Skeletal muscle tissue (tissue), 4 donors: Measurements from ENCODE around the gene OSBPL10. TPM values are rescaled to one million over a fixed set of nuclear protein-coding genes. Genes with fewer than 3 reads are reported as not detected.

Experiments used
- H3K27ac ChIP-seq: one replicate; pipeline ENCODE4 v1.7.0; 2013; ENCODE audit warnings: mild to moderate bottlenecking, low read depth, low read length, inconsistent platforms
- H3K27me3 ChIP-seq, 3 donors: one replicate each; pipeline ENCODE4 v1.7.0; 2013; ENCODE audit warnings: low read length in 3 of 3; ENCODE audit not compliant: control insufficient read depth in 3 of 3, insufficient read depth in 3 of 3
- H3K36me3 ChIP-seq, 3 donors: one replicate each; pipeline ENCODE4 v1.7.0; 2013; ENCODE audit warnings: low read length in 3 of 3; ENCODE audit not compliant: control insufficient read depth in 3 of 3, insufficient read depth in 3 of 3
- H3K4me1 ChIP-seq, 3 donors: one replicate each; pipeline ENCODE4 v1.7.0; 2013; ENCODE audit warnings: low read length in 3 of 3, mild to moderate bottlenecking in 3 of 3; ENCODE audit not compliant: control insufficient read depth in 3 of 3, insufficient read depth in 3 of 3
- H3K4me3 ChIP-seq, 3 donors: one replicate each; pipeline ENCODE4 v1.7.0; 2013; ENCODE audit warnings: low read length in 3 of 3
- H3K9ac ChIP-seq, 3 donors: one replicate each; pipeline ENCODE4 v1.7.0; 2013; ENCODE audit warnings: low read length in 3 of 3, mild to moderate bottlenecking in 3 of 3, moderate library complexity in 2 of 3, low read depth in 1 of 3
- H3K9me3 ChIP-seq, 3 donors: one replicate each; pipeline ENCODE4 v1.7.0; 2013; ENCODE audit warnings: low read length in 3 of 3; ENCODE audit not compliant: control insufficient read depth in 3 of 3
- total RNA-seq: library from RNA; depleted of rRNA; stranded (reverse); fragments of >200 nt; gene quantifications from one replicate; pipeline ENCODE4 v1.2.3, GENCODE V29; 2014
- donor health status: Osteomylitis.

The OSBPL10 gene
- total RNA-seq, 1 donor from 2014 or later = 6.8 TPM

DNA sequence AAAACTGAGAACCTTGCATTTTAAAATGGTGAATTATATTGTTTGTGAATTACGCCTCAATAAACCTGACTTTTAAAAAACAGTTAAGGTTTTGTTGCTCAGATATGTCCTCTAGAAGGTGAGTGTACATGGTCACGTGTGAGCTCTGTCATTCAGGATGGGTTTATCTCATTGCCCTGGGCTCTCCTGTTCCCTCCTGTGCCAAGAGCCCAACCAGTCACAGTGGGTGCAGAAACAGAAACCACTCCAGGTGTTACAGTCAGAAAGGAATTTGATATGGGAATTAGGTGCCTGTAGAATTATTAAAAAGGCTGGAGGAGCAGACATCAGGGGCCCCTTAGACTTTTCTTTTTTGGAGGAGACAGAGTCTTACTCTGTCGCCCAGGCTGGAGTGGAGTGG lies 252.0 kb downstream of the OSBPL10 start:
- Histone ChIP-seq H3K27me3 (no peaks in the 10 kb centered on the region), H3K9me3 (no peaks in the 10 kb centered on the region), H3K27ac (no peak overlapping the region), H3K9ac (no peak overlapping the region), H3K36me3 (no peaks in the 10 kb centered on the region), H3K4me1 (peaks cover 0 to 3% (median 2%) of the 10 kb centered on the region in 3 donors), H3K4me3 (no peak overlapping the region)

DNA sequence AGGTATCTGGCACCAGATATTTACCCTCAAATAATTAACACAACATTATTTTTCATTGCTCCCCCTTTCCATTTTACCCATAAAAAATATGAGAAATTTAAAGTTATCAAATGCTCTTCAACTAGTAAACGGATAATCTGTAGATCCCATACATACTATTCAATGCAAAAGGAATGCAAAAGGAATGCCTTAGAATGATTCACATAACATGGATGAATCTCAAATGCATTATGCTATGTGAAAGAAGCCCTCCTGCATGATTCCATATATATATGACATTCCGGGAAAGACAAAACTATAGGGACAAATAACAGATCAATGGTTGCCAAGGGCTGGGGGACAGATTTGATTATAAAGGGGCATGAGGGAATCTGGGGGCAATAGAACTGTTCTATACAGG lies 252.7 kb downstream of the OSBPL10 start:
- no peak overlapping the region for H3K27ac ChIP-seq
- H3K4me1 ChIP-seq = peaks cover 0 to 3% (median 2%) of the 10 kb centered on the region in 3 donors
- no peak overlapping the region for H3K4me3 ChIP-seq
- no peak overlapping the region for H3K9ac ChIP-seq
- H3K27me3 ChIP-seq = no peaks in the 10 kb centered on the region
- no peaks in the 10 kb centered on the region for H3K9me3 ChIP-seq
- no peaks in the 10 kb centered on the region for H3K36me3 ChIP-seq

DNA sequence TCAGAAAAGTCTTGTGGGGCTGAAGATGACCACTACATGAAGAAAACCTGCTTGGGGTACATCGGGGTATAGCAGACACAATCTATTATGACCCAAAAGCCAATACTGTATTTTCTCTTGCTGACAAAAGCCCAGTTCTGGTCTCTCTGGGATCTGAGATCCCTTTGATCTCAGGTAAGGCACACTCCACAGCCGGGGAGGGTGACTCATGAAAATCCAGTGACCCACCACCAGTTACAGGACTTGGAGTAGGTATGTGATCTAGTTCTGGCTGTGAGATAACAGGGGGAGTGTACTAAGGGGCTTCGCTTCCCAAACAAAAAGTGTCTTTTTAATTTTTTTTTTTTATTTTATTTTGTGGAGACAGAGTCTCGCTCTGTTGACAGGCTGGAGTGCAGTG lies 255.1 kb downstream of the OSBPL10 start:
- Histone ChIP-seq H3K9me3 (no peaks in the 10 kb centered on the region), H3K4me3 (no peak overlapping the region), H3K4me1 (no peaks in the 10 kb centered on the region), H3K36me3 (no peaks in the 10 kb centered on the region), H3K9ac (no peak overlapping the region), H3K27me3 (no peaks in the 10 kb centered on the region), H3K27ac (no peak overlapping the region)

DNA sequence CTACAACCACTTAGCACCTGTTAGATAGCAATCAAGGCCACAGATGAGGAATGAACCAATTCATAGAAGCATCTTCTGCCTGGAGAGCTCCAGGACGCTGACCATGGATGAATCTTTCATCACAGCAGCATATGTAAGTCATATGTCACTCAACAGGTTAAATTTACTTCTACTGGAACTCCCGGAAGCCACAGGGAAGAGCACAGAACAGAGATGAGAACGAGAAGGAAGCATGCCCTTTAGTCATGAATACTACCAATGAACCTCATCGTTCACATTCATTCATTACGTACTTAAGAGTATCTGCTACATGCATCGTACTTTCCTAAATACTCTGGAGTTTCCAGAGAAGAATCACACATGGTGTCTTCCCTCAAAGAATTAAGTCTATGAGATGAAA lies 255.5 kb downstream of the OSBPL10 start:
- H3K4me1 ChIP-seq = no peaks in the 10 kb centered on the region
- no peak overlapping the region for H3K9ac ChIP-seq
- no peaks in the 10 kb centered on the region for H3K36me3 ChIP-seq
- no peaks in the 10 kb centered on the region for H3K27me3 ChIP-seq
- no peak overlapping the region for H3K4me3 ChIP-seq
- H3K27ac ChIP-seq = no peak overlapping the region
- no peaks in the 10 kb centered on the region for H3K9me3 ChIP-seq

DNA sequence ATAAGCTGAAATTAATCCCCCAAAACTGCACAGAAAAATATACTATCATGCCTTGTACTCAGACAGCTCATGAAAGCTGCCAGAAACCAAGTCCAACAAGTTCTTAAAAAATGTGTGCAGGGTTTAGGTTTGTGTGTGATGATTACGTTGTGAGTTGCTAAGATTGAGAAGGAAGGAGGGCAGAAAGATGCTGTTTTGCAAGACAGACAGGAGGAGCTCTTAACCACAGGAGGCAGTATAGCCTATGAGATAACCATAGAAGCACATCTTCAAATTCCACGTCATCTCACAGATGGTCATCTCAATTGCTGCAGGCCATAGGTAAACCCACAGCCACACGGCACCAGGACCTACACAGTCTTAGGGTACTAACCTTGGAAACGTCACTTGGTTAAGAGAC lies 256.4 kb downstream of the OSBPL10 start:
- Histone ChIP-seq H3K9ac (no peak overlapping the region), H3K4me3 (no peak overlapping the region), H3K36me3 (no peaks in the 10 kb centered on the region), H3K27me3 (no peaks in the 10 kb centered on the region), H3K9me3 (no peaks in the 10 kb centered on the region), H3K4me1 (no peaks in the 10 kb centered on the region), H3K27ac (no peak overlapping the region)

DNA sequence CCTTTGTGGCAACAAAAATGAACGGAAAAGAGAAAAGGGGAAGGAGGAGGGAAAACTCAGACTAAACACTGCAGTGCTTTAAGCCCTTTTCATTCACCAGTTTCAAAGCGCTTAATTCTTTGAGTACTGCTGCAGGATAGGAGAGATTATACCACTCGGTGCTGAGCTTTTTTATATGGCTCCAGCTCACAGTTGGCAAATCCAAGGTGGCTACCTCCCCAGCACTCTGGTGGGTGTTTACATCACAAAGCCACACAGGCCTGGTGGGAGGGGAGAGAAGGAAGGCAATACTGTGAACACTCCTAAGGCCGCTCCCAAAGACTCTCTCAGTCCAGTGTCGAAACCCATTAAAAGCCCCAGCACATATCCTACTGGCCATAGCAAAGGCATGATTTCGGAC lies 256.9 kb downstream of the OSBPL10 start:
- Histone ChIP-seq H3K27me3 (no peaks in the 10 kb centered on the region), H3K36me3 (no peaks in the 10 kb centered on the region), H3K4me3 (no peak overlapping the region), H3K27ac (no peak overlapping the region), H3K9ac (no peak overlapping the region), H3K4me1 (no peaks in the 10 kb centered on the region), H3K9me3 (no peaks in the 10 kb centered on the region)

DNA sequence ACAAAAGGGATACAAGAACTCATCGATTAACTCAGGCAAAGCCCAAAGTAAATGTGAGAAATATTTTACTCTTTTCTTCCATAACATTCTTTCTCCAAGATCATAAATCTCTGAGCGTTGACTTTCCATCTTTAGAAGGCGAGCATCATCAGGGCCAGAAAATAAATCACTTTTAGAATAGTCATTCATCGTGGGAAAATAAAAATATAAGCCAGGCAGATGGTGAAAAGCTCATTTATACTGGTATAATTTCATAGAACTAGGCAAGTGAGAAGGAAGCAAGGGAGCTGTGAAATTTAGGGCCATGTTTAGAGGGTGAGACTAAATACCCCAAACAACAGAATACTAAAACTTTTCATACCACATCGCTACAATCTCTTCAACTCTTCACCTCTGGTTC lies 257.4 kb downstream of the OSBPL10 start:
- H3K36me3 ChIP-seq = no peaks in the 10 kb centered on the region
- H3K9me3 ChIP-seq = no peaks in the 10 kb centered on the region

DNA sequence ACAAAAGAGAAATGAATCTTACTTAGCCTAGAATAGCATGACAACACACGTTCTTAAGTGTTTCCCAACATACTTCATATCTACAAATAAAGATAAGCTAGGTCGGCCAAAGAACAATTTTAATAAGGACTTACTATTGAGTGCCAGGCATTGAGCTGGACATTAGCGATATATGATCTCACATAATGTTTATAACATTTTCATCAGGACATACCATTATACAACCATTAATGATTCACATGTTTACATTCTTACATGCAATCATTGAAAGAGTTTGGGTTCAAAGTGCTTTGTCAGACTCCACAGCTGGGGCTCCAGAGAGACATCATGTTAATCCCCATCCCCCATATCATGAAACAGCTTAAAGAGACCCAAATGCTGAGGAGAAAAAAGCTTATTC lies 259.4 kb downstream of the OSBPL10 start:
- H3K9me3 ChIP-seq = no peaks in the 10 kb centered on the region
- no peaks in the 10 kb centered on the region for H3K36me3 ChIP-seq
- H3K27me3 ChIP-seq = no peaks in the 10 kb centered on the region
- H3K9ac ChIP-seq = no peak overlapping the region
- no peaks in the 10 kb centered on the region for H3K4me1 ChIP-seq
- no peak overlapping the region for H3K4me3 ChIP-seq
- no peak overlapping the region for H3K27ac ChIP-seq

More for the DNA sequence above, 257.4 kb downstream of the OSBPL10 start:
- no peaks in the 10 kb centered on the region for H3K27me3 ChIP-seq
- no peaks in the 10 kb centered on the region for H3K4me1 ChIP-seq
- H3K27ac ChIP-seq = no peak overlapping the region
- no peak overlapping the region for H3K4me3 ChIP-seq
- no peak overlapping the region for H3K9ac ChIP-seq

DNA sequence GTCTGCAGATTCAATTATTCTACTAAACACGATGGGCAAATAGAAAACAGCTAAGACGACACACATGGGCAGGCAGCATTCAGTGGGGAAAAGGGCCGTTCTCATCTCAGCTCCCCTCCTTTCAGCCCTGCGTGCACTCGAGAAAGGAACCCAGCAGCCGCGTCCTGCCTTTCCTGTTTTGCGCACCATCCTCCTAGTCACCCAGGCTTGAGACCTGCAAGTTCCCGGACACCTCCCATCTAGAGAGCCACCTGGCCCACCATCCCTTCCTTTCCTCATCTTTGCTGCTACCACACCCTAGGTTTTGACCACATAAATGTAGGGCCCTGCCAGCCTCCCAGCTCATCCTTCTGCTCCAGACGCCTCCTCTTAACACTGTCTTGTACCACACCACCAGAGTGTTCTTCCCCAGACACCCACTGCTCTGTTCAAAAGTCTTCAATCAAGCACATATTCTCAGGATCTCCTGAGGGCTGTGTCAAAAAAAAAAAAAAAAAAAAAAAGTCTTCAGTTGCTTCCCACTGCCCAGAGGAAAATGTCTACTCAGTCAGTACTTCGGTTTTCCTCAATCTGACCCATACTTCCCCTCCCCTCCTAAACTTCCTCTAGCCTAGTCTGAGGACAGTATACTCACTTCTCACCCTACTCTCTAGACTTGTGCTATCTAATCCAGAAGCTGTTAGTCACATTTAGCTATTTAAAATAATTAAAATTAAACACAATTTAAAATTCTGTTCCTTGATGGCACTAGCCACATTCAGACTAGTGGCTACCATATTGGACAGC lies 266.4 kb downstream of the OSBPL10 start:
- no peaks in the 10 kb centered on the region for H3K36me3 ChIP-seq
- no peak overlapping the region for H3K27ac ChIP-seq
- H3K27me3 ChIP-seq = no peaks in the 10 kb centered on the region
- H3K9ac ChIP-seq = no peak overlapping the region
- no peaks in the 10 kb centered on the region for H3K4me1 ChIP-seq
- no peak overlapping the region for H3K4me3 ChIP-seq
- H3K9me3 ChIP-seq = peaks cover 0 to 6% (median 0%) of the 10 kb centered on the region in 3 donors

DNA sequence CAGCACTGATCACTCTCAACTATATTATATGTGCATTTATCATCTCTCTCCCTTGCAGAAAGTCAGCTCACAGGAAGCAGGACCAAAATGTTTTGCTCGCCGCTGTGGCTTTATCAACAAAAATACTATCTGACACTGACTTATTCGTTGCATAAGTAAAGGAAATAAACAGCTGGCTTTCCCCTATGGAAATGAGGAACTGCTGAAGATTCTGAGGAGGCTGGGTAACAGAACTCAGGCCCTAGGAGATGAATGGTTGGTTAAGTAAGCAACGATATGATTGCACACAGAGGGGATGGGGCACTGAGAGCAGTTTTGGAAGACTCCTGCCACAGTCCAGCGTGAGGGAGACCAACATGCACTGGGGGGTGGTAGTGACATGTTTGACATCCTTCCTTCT lies 267.2 kb downstream of the OSBPL10 start:
- no peak overlapping the region for H3K4me3 ChIP-seq

More for the DNA sequence above, 267.2 kb downstream of the OSBPL10 start:
- Histone ChIP-seq H3K9me3 (peaks cover 0 to 6% (median 0%) of the 10 kb centered on the region in 3 donors), H3K27me3 (no peaks in the 10 kb centered on the region), H3K36me3 (no peaks in the 10 kb centered on the region), H3K27ac (no peak overlapping the region), H3K4me1 (no peaks in the 10 kb centered on the region), H3K9ac (no peak overlapping the region)
